HepG2 (cell line): ENCODE results near the gene PHACTR1. TPM values are rescaled to one million over a fixed set of nuclear protein-coding genes. Genes with fewer than 3 reads are reported as not detected.

Experiments used
- ATAC-seq: fragments of 200-7000 bp; cut with Tn5 transposase; 3 replicates; pipeline ENCODE4 v1.9.1; 2020; ENCODE audit warnings: mild to moderate bottlenecking, moderate library complexity
- BruUV-seq: library from RNA; stranded (reverse); fragments of 400-500 nt; replicated peaks from 2 replicates; lab custom pipeline; 2021; lab: Mats Ljungman, UMichigan
- CTCF ChIA-PET: fragments of 300-600 bp; formaldehyde crosslinking; extraction: SDS; loops from one replicate; lab custom pipeline; 2021; ENCODE audit warnings: low total read pairs, inconsistent platforms, low intra/inter-chr PET ratio; lab: Yijun Ruan, JAX
- POLR2A ChIA-PET: fragments of 350-600 bp; sonication (Branson Sonifier 250); formaldehyde crosslinking; loops from one replicate; lab custom pipeline; 2020; ENCODE audit warnings: antibody characterized with exemption, inconsistent platforms; lab: Yijun Ruan, JAX
- DNase-seq: peaks from one replicate; pipeline ENCODE4 v3.0.0-alpha.2; 2015; ENCODE audit warnings: low spot score
- FAIRE-seq: peaks from 3 replicates; lab custom pipeline; 2011; peaks lifted over from hg19 to GRCh38; lab: Jason Lieb, UNC
- H2AFZ ChIP-seq: one replicate; pipeline ENCODE4 v1.6.1; 2011; ENCODE audit warnings: low read length, inconsistent platforms
- H3K27ac ChIP-seq: fragments of 300-600 bp; 3 replicates; pipeline ENCODE4 v1.8.0; 2011; ENCODE audit warnings: mixed run types, mild to moderate bottlenecking, mixed read lengths, low read length, inconsistent platforms; ENCODE audit not compliant: insufficient read depth; ENCODE audit errors: extremely low read length
- H3K27me3 ChIP-seq, 2 experiments: fragments of 200-600 bp in 1 of 2; 2 replicates in 1 of 2; 3 replicates in 1 of 2; pipeline versions ENCODE4 v1.6.0 to v1.8.0; 2011; ENCODE audit warnings: low read length in 2 of 2, mild to moderate bottlenecking in 2 of 2, moderate library complexity in 2 of 2, inconsistent platforms in 1 of 2; ENCODE audit not compliant: insufficient read depth in 2 of 2, control insufficient read depth in 1 of 2
- H3K36me3 ChIP-seq, 2 experiments: fragments of 200-600 bp in 1 of 2; replicated peaks in 1 of 2; 2 replicates in 1 of 2; 3 replicates in 1 of 2; pipeline versions ENCODE4 v1.5.1 to v1.8.0; 2011; ENCODE audit warnings: low read length in 2 of 2, inconsistent platforms in 1 of 2; ENCODE audit not compliant: insufficient read depth in 2 of 2, control insufficient read depth in 1 of 2
- H3K4me1 ChIP-seq: 2 replicates; pipeline ENCODE4 v1.5.1; 2012; ENCODE audit warnings: low read length, inconsistent platforms; ENCODE audit not compliant: insufficient read depth
- H3K4me2 ChIP-seq: 2 replicates; pipeline ENCODE4 v1.6.0; 2011; ENCODE audit warnings: low read depth, low read length, inconsistent platforms
- H3K4me3 ChIP-seq, 3 experiments: fragments of 200-600 bp in 1 of 3; sonication (generic), shearing (Covaris generic) in 1 of 3; replicated peaks in 1 of 3; 2 replicates each; pipeline ENCODE4 v1.5.1; 2011 to 2016; ENCODE audit warnings: low read length in 3 of 3, inconsistent platforms in 2 of 3, low read depth in 2 of 3, mild to moderate bottlenecking in 2 of 3, control low read depth in 1 of 3, mixed read lengths in 1 of 3; ENCODE audit not compliant: insufficient read depth in 1 of 3
- H3K79me2 ChIP-seq: one replicate; pipeline ENCODE4 v1.6.1; 2011; ENCODE audit warnings: low read length, inconsistent platforms; ENCODE audit not compliant: insufficient read depth
- H3K9ac ChIP-seq: 2 replicates; pipeline ENCODE4 v1.6.0; 2011; ENCODE audit warnings: mild to moderate bottlenecking, low read depth, low read length, inconsistent platforms; ENCODE audit not compliant: insufficient read depth
- H3K9me3 ChIP-seq: 2 replicates; pipeline ENCODE4 v1.5.1; 2012; ENCODE audit warnings: mild to moderate bottlenecking, low read length
- H4K20me1 ChIP-seq: 2 replicates; pipeline ENCODE4 v1.6.0; 2011; ENCODE audit warnings: inconsistent platforms, mild to moderate bottlenecking, low read length, moderate library complexity; ENCODE audit not compliant: insufficient read depth
- CCDC6 ChIP-seq: sonication (generic); formaldehyde crosslinking; IDR thresholded peaks from 2 replicates; pipeline ENCODE4 v1.8.1; 2022; ENCODE audit warnings: mild to moderate bottlenecking, missing genetic modification reagents, moderate library complexity
- CREB1 ChIP-seq, 2 experiments: fragments of 450-650 bp in 1 of 2; IDR thresholded peaks; 2 replicates each; pipeline ENCODE4 v1.6.1; 2016 to 2017; ENCODE audit warnings: control low read depth in 1 of 2, mild to moderate bottlenecking in 1 of 2, missing compliant biosample characterization in 1 of 2, missing genetic modification characterization in 1 of 2
- SAP130 ChIP-seq: IDR thresholded peaks from 2 replicates; pipeline ENCODE4 v1.6.1; 2016; ENCODE audit warnings: low read depth
- ZUFSP ChIP-seq: sonication (generic); formaldehyde crosslinking; IDR thresholded peaks from 2 replicates; pipeline ENCODE4 v1.9.0; 2021; ENCODE audit warnings: missing genetic modification reagents, mild to moderate bottlenecking, borderline replicate concordance
- WGBS: methylation state at CpG from one replicate; pipeline ENCODE4 v1.1.6; 2017; ENCODE audit warnings: low lambda C conversion rate; 5-methylcytosine and 5-hydroxymethylcytosine counted together
- in situ Hi-C: cut with HindIII; loops from 2 replicates; pipeline ENCODE4 v1.10.0; 2017; ENCODE audit warnings: low pct_unique_long_range_greater_than_20kb; ENCODE audit not compliant: extremely low pct_ligation_motif_present
- intact Hi-C: fragments of 100-400 bp; cut with micrococcal nuclease; formaldehyde crosslinking; loops from one replicate; pipeline ENCODE4 v1.10.0; 2022; ENCODE audit not compliant: unreplicated experiment
- polyA plus RNA-seq, 8 experiments: library from polyadenylated mRNA; depleted of rRNA in 3 of 8; stranded (reverse) in 7 of 8; unstranded in 1 of 8; fragments of >200 nt; fragmentation: Illumina TruSeq in 4 of 8; extraction: Trizol in 4 of 8; gene quantifications; 2 replicates each; pipeline versions ENCODE4 v1.2.1 to v1.2.3, GENCODE V29; 2011 to 2016; ENCODE audit warnings: low read depth in 4 of 8, missing spikeins in 1 of 8, mixed read lengths in 1 of 8; ENCODE audit not compliant: insufficient read depth in 1 of 8
- total RNA-seq, 5 experiments: library from RNA; depleted of rRNA; stranded (reverse); fragments of >200 nt; fragmentation: Illumina TruSeq; extraction: Trizol; gene quantifications; 2 replicates each; pipeline ENCODE4 v1.2.3, GENCODE V29; 2016; ENCODE audit warnings: low read depth in 1 of 5
- TF ChIP-seq, protein P1 (sequence below): sonication (generic); formaldehyde crosslinking; IDR thresholded peaks from 2 replicates; pipeline ENCODE4 v1.5.0; 2020; ENCODE audit warnings: mild to moderate bottlenecking, missing genetic modification reagents, borderline replicate concordance
- TF ChIP-seq, protein P2 (sequence below): IDR thresholded peaks from 2 replicates; pipeline ENCODE4 v1.6.1; 2016; ENCODE audit warnings: low read depth, control low read depth

Gene PHACTR1
- total and polyA plus RNA-seq, 2 of the 13 experiments (the other 11 are each of a cell fraction or from before 2014, with no cell fraction given), result 0.09 TPM; not detected in 1

DNA sequence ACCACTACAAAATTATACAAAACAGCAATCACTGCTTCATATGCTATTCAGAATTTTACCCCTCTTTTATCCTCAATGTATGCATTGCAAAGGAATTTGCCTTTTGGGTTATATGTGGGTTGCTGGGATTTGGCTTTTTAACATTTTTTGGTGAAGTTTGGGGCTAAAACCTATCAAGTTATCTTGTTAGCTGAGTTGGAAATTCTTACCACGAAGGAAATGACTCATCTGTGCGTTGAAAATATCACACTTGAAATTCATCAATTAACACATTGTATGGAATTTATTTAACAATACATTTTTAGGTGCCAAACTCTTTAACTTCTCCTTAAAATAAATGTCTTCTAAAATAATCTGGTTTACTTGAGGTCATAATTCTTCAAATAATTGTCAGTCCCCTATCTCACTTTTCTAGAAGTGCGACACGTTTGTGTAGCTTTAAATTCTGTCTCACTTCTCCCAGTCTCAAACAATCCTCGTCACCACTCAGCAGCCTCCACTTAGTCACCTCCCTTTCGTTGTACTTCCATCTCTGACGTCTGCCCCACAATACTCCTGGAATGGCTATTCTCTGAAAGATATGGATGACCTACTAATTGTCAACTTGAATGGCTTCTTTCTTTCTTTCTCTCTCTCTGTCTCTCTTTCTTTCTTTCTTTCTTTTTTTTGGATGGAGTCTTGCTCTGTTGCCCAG, 88.5 kb downstream of the PHACTR1 start:
- DNase-seq (no peak), FAIRE-seq (no peak), ATAC-seq (no peak)
- in situ Hi-C loops, result no loop called here
- H3K4me3 ChIP-seq, result no peak overlapping the region
- H3K36me3 ChIP-seq, result no peaks in the 10 kb centered on the region
- TF ChIP-seq CCDC6 (CRISPR knock-in tag) (no peak), ZUFSP (CRISPR knock-in tag) (no peak), SAP130 (CRISPR knock-in tag) (no peak), CREB1 (IDR thresholded peaks at IDR 0.05) (peak; percentile 32; the same call in 1 of the 2 replicates), CREB1 (CRISPR knock-in tag; IDR thresholded peaks at IDR 0.05) (no peak)
- TF ChIP-seq, protein P1, sequence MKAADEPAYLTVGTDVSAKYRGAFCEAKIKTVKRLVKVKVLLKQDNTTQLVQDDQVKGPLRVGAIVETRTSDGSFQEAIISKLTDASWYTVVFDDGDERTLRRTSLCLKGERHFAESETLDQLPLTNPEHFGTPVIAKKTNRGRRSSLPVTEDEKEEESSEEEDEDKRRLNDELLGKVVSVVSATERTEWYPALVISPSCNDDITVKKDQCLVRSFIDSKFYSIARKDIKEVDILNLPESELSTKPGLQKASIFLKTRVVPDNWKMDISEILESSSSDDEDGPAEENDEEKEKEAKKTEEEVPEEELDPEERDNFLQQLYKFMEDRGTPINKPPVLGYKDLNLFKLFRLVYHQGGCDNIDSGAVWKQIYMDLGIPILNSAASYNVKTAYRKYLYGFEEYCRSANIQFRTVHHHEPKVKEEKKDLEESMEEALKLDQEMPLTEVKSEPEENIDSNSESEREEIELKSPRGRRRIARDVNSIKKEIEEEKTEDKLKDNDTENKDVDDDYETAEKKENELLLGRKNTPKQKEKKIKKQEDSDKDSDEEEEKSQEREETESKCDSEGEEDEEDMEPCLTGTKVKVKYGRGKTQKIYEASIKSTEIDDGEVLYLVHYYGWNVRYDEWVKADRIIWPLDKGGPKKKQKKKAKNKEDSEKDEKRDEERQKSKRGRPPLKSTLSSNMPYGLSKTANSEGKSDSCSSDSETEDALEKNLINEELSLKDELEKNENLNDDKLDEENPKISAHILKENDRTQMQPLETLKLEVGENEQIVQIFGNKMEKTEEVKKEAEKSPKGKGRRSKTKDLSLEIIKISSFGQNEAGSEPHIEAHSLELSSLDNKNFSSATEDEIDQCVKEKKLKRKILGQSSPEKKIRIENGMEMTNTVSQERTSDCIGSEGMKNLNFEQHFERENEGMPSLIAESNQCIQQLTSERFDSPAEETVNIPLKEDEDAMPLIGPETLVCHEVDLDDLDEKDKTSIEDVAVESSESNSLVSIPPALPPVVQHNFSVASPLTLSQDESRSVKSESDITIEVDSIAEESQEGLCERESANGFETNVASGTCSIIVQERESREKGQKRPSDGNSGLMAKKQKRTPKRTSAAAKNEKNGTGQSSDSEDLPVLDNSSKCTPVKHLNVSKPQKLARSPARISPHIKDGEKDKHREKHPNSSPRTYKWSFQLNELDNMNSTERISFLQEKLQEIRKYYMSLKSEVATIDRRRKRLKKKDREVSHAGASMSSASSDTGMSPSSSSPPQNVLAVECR (CRISPR knock-in tag), result no peak
- TF ChIP-seq, protein P2, sequence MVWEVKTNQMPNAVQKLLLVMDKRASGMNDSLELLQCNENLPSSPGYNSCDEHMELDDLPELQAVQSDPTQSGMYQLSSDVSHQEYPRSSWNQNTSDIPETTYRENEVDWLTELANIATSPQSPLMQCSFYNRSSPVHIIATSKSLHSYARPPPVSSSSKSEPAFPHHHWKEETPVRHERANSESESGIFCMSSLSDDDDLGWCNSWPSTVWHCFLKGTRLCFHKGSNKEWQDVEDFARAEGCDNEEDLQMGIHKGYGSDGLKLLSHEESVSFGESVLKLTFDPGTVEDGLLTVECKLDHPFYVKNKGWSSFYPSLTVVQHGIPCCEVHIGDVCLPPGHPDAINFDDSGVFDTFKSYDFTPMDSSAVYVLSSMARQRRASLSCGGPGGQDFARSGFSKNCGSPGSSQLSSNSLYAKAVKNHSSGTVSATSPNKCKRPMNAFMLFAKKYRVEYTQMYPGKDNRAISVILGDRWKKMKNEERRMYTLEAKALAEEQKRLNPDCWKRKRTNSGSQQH (CRISPR knock-in tag), result no peak
- no peak overlapping the region for H3K27ac ChIP-seq
- ChIA-PET POLR2A (no interaction called here), CTCF (no interaction called here)
- no peaks in the 10 kb centered on the region for H3K27me3 ChIP-seq
- 10% methylated on average over 7 of the region's 7 CpGs for WGBS
- H3K79me2 ChIP-seq, result no peaks in the 10 kb centered on the region
- no peaks in the 10 kb centered on the region for H3K9me3 ChIP-seq
- H3K4me2 ChIP-seq, result no peak overlapping the region
- intact Hi-C loops, result no loop called here
- BruUV-seq, result no TSS peak
- no peak overlapping the region for H3K9ac ChIP-seq
- no peak overlapping the region for H2AFZ ChIP-seq
- no peaks in the 10 kb centered on the region for H3K4me1 ChIP-seq
- no peaks in the 10 kb centered on the region for H4K20me1 ChIP-seq
